Right atrium auricular region (tissue), 2 donors: Measurements from ENCODE around the gene DCAF15. TPM values are rescaled to one million over a fixed set of nuclear protein-coding genes. Genes with fewer than 3 reads are reported as not detected.

ENCODE experiments used
- DNase-seq: peaks from one replicate; pipeline ENCODE4 v3.0.0-alpha.2; 2019; ENCODE audit warnings: low spot score
- H3K27ac ChIP-seq, 2 donors: fragments of 200-600 bp; sonication (generic); 1 replicate in 1 of 2; 2 replicates in 1 of 2; pipeline ENCODE4 v1.5.1; 2016 to 2019
- H3K27me3 ChIP-seq, 2 donors: fragments of 200-600 bp; sonication (generic); one replicate each; pipeline versions ENCODE4 v1.5.1 to v1.6.0; 2017 to 2019
- H3K36me3 ChIP-seq: fragments of 200-600 bp; sonication (generic); one replicate; pipeline ENCODE4 v1.5.1; 2016
- H3K4me1 ChIP-seq, 2 donors: fragments of 200-600 bp; sonication (generic); one replicate each; pipeline versions ENCODE4 v1.5.1 to v1.6.0; 2017 to 2019
- H3K4me3 ChIP-seq, 2 donors: fragments of 200-600 bp; sonication (generic); 1 replicate in 1 of 2; 2 replicates in 1 of 2; pipeline ENCODE4 v1.5.1; 2017 to 2019; ENCODE audit warnings: mild to moderate bottlenecking in 1 of 2, moderate library complexity in 1 of 2
- H3K9me3 ChIP-seq, 2 donors: fragments of 200-600 bp; sonication (generic); one replicate each; pipeline ENCODE4 v1.5.1; 2019
- total RNA-seq, 2 donors: library from RNA; depleted of rRNA; stranded (reverse); fragments of >200 nt; gene quantifications; one replicate each; pipeline ENCODE4 v1.1.0, GENCODE V29; 2016
- TF ChIP-seq, protein P1 (sequence below), 2 donors: fragments of 200-600 bp; sonication (generic); IDR thresholded peaks; one replicate each; pipeline ENCODE4 v1.5.1; 2019; ENCODE audit warnings: antibody characterized with exemption in 2 of 2

DCAF15 gene
- total RNA-seq, 2 donors from 2014 or later = 10.6 to 12.2 TPM

DNA sequence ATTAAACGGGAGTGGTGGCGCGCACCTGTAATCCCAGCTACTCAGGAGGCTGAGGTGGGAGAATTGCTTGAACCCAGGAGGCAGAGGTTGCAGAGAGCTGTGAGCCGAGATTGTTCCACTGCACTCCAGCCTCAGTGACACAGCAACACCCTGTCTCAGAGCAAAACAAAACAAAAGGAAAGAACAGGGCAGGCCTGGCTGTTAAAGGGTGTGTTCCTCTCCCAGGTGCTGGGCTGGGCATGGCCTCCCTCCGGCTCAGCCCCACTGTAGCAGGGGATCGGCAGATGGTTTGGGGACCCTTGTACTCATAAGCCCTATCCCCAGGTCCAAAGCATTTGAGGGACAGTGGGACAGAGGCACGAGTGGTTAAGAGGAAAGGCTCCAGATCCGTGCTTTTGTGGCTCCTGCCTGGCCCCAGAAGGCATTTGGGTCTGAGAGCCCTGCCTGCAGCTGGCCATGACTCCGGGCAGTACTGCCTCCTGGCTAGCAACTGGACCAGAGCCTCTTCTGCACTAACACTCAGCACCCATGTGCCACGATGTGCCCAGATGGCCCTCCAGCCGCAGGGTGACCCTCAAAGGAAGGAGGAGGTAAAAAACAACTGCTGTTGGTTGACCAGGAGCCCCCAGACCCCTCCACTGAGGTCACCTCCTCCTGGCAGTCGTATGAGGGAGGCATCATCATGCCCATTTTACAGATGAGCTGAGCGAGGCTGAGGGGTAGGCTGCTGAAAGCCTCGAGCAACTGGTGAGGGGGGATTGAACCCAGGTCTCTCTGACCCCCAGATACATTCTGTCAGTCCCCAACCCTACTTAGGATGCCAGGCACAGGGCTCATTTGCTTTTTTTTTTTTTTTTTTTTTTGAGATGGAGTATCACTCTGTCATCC, 43.8 kb downstream of the DCAF15 start:
- DNase-seq = no peak
- Histone ChIP-seq H3K27ac (peak overlapping the region; percentile 61 to 67), H3K9me3 (peaks cover 0 to 10% of the 10 kb centered on the region in 2 donors), H3K4me3 (no peak overlapping the region), H3K4me1 (peaks cover 0 to 8% of the 10 kb centered on the region in 2 donors), H3K36me3 (peaks cover 10% of the 10 kb centered on the region), H3K27me3 (no peaks in the 10 kb centered on the region)
- TF ChIP-seq, protein P1, sequence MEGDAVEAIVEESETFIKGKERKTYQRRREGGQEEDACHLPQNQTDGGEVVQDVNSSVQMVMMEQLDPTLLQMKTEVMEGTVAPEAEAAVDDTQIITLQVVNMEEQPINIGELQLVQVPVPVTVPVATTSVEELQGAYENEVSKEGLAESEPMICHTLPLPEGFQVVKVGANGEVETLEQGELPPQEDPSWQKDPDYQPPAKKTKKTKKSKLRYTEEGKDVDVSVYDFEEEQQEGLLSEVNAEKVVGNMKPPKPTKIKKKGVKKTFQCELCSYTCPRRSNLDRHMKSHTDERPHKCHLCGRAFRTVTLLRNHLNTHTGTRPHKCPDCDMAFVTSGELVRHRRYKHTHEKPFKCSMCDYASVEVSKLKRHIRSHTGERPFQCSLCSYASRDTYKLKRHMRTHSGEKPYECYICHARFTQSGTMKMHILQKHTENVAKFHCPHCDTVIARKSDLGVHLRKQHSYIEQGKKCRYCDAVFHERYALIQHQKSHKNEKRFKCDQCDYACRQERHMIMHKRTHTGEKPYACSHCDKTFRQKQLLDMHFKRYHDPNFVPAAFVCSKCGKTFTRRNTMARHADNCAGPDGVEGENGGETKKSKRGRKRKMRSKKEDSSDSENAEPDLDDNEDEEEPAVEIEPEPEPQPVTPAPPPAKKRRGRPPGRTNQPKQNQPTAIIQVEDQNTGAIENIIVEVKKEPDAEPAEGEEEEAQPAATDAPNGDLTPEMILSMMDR (IDR thresholded peaks at IDR 0.05) = no peak

DNA sequence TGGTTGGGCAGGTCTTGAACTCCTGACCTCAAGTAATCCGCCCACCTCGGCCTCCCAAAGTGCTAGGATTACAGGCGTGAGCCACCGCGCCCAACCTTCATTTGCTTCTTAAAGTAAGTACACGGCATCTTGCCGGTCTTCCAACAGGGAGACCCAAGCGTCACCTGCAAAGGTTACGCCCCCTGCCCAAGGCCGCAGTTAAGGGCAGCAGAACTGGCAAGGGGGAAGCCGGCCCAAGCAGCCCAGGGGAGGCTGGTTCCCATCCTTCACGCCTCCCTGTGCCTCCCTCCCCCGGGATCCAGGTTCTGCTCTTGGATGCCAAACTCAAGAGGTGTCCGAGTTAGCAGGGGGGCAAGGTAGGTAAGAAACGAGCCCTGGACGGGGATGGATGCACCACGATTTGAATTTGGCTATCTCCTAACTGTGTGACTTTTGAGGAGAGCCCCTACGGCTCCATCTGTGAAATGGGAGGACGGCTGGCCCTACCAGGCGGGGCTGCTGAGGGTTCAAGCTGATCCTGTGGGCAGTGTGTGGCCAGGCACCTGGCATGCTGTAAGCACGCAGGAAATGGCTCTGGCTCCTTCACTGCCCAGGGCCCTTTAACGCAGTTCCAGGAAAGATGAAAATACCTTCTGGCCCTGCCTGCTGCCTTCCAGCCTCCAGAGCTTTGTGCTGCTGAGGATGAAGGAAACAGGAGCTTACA, 44.8 kb downstream of the DCAF15 start:
- no peaks in the 10 kb centered on the region for H3K27me3 ChIP-seq
- no peak overlapping the region for H3K27ac ChIP-seq
- H3K9me3 ChIP-seq = peaks cover 0 to 10% of the 10 kb centered on the region in 2 donors
- peaks cover 0 to 8% of the 10 kb centered on the region in 2 donors for H3K4me1 ChIP-seq
- TF ChIP-seq, protein P1 (IDR thresholded peaks at IDR 0.05) = no peak
- no peak for DNase-seq
- peaks cover 10% of the 10 kb centered on the region for H3K36me3 ChIP-seq
- no peak overlapping the region for H3K4me3 ChIP-seq

DNA sequence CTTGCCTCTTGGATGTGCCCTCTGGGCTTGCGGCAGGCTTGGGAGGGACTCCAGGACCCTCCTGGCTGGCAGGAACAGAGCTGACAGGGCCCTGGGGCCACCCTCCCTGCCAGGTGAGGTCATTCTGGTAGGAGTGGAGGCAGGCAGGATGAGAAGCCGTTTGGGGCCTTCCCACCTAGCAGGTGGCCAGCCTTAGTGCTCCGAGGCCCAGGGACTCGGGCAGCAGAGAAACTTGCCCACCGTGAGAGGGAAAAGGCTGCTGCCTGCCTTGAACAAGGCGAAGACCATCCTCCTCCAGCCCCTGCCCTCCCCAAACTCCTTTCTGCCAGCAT, 45.3 kb downstream of the DCAF15 start:
- Histone ChIP-seq H3K27ac (no peak overlapping the region), H3K4me3 (no peak overlapping the region), H3K9me3 (peaks cover 0 to 10% of the 10 kb centered on the region in 2 donors), H3K4me1 (peaks cover 0 to 12% of the 10 kb centered on the region in 2 donors), H3K36me3 (peaks cover 5% of the 10 kb centered on the region), H3K27me3 (no peaks in the 10 kb centered on the region)
- TF ChIP-seq, protein P1 (IDR thresholded peaks at IDR 0.05) = no peak
- DNase-seq = no peak

DNA sequence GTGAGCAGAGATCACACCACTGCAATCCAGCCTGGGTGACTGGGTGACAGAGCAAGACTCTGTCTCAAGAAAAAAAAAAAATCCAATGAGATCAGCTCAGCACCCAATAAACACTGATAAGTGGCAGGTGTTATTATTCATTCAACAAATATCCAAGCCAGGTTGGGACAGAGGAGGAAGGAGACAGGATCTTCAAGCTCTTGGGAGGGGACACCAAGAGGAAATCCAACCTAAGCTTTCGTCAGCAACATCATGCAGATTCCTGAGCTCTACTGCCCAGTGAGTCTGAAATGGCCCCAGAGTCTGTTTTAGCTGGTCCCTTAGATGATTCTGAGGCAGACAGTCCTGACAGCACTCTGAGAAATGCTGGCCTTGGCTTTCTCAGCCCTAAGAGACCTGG, 46.1 kb downstream of the DCAF15 start:
- DNase-seq = no peak
- TF ChIP-seq, protein P1 (IDR thresholded peaks at IDR 0.05) = no peak

DNA sequence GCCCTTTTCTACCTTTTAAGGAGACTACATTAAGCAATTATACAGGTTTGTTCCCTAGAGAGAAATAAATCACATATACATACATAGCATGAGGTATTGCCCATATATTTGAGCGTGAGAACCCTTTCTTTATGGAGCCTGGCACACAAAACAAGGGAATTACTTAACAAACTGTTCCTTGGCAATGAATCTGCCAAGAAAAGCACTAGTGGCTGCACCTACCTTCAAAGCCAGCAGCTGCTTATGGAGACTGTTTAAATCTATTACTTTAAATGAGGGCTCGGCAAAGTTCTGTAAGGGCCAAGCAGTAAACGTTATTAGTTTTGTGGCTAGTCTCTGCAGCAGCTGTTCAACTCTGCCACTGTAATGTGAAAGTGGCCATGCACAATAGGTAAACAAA, 46.8 kb downstream of the DCAF15 start:
- H3K4me1 ChIP-seq = peaks cover 0 to 27% of the 10 kb centered on the region in 2 donors
- peaks cover 0 to 10% of the 10 kb centered on the region in 2 donors for H3K9me3 ChIP-seq
- H3K27ac ChIP-seq = no peak overlapping the region
- DNase-seq = no peak
- H3K36me3 ChIP-seq = no peaks in the 10 kb centered on the region
- no peak overlapping the region for H3K4me3 ChIP-seq
- H3K27me3 ChIP-seq = no peaks in the 10 kb centered on the region
- TF ChIP-seq, protein P1 (IDR thresholded peaks at IDR 0.05) = no peak

More for the DNA sequence above, 46.1 kb downstream of the DCAF15 start:
- Histone ChIP-seq H3K36me3 (no peaks in the 10 kb centered on the region), H3K9me3 (peaks cover 0 to 10% of the 10 kb centered on the region in 2 donors), H3K4me3 (no peak overlapping the region), H3K4me1 (peaks cover 0 to 20% of the 10 kb centered on the region in 2 donors), H3K27me3 (no peaks in the 10 kb centered on the region), H3K27ac (no peak overlapping the region)
